Tibial nerve (tissue), 4 donors: Measurements from ENCODE around the gene BAZ1B.
"Not testable (repeated sequence)": the region's sequence is repeated elsewhere in the genome, so short reads cannot be mapped to it uniquely, and the experiment has no call there.

Experiments used
- CTCF ChIP-seq, 5 experiments: fragments of 200-600 bp in 3 of 5; fragments of 450-650 bp in 2 of 5; sonication (generic) in 3 of 5; IDR thresholded peaks; one replicate each; pipeline ENCODE4 v1.5.1; 2016 to 2019; ENCODE audit warnings: antibody characterized with exemption in 5 of 5, mild to moderate bottlenecking in 3 of 5, moderate library complexity in 2 of 5
- EP300 ChIP-seq, 2 donors: sonication (generic); formaldehyde crosslinking; IDR thresholded peaks; one replicate each; pipeline ENCODE4 v1.6.1; 2017; ENCODE audit warnings: antibody characterized with exemption in 2 of 2, mild to moderate bottlenecking in 1 of 2

GRCh38 chr7:73404860-73405259 lies 117.2 kb downstream of the BAZ1B start:
- TF ChIP-seq EP300, CTCF (IDR thresholded peaks at IDR 0.05): not testable (repeated sequence)
